ENCODE data around the gene MYO1E.
A peak's percentile ranks its signal among the peaks of the same experiment; 100 is the strongest.
"Not testable (repeated sequence)": the region's sequence is repeated elsewhere in the genome, so short reads cannot be mapped to it uniquely, and the experiment has no call there.

MYO1E gene

DNA sequence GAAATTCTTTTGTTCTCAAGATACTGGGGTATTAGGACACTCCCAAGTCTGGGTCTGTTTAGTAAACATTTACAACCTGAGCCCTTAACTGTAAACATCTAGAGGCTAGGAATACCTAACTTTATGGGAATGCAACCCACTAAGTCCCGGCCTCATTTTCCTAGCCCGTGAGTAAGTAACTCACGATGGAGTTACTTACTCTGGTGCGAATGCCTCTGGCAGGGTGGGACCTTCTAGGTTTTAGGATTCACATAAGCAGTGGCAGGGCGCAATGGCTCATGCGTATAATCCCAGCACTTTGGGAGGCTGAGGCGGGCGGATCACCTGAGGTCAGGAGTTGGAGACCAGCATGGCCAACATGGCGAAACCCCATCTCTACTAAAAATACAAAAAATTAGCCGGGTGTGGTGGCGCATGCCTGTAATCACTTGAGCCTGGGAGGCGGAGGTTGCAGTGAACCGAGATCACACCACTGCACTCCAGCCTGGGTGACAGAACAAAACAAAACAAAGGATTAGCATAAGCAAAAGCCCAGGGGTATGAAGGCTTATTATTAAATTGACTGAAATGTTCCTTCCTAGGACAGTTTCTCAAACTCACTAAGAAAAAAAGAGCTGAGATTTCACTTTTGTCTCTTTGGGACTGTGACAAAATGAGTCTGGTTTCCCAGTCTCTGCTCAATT lies 14.7 kb upstream of the MYO1E start:
- H3K4me3 ChIP-seq (ENCODE audit: low read depth, low read length); H3K27ac ChIP-seq (ENCODE audit: low read depth, low read length); H3K27me3 ChIP-seq (ENCODE audit: control insufficient read depth, insufficient read depth, low read length); H3K9me3 ChIP-seq (ENCODE audit: control insufficient read depth, insufficient read depth, low read depth, low read length); H3K9ac ChIP-seq (ENCODE audit: low read length); H3K4me1 ChIP-seq (ENCODE audit: control insufficient read depth, insufficient read depth, low read length); H3K36me3 ChIP-seq (ENCODE audit: control insufficient read depth, insufficient read depth, low read length): not testable (repeated sequence)

DNA sequence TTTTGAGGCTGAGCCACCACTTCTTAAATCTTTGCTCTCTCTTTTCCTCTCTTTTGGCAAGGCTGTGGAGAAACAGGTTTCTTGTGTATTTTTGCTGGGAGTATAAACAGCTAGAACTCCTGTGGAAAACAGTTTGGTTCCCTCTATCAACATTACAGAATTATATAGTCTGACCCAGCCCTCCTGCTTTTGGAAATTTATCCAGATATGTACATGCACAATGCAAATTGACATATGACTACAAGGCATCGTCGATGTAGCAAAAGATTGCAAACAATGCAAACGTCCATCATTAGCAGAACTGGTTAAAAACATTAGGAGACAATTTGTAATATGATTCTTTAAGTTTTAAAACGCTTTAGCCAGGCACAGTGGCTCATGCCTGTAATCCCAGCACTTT lies 12.5 kb upstream of the MYO1E start:
- no peak overlapping the region for H3K4me3 ChIP-seq (ENCODE audit: low read depth, low read length)
- peaks cover 5% of the 10 kb centered on the region; the same call in 1 of the 2 replicates for H3K36me3 ChIP-seq (ENCODE audit: control insufficient read depth, insufficient read depth, low read length)
- H3K27me3 ChIP-seq (ENCODE audit: control insufficient read depth, insufficient read depth, low read length): no peaks in the 10 kb centered on the region
- H3K4me1 ChIP-seq (ENCODE audit: control insufficient read depth, insufficient read depth, low read length): no peaks in the 10 kb centered on the region
- H3K27ac ChIP-seq (ENCODE audit: low read depth, low read length): no peak overlapping the region
- no peak overlapping the region for H3K9ac ChIP-seq (ENCODE audit: low read length)
- no peaks in the 10 kb centered on the region for H3K9me3 ChIP-seq (ENCODE audit: control insufficient read depth, insufficient read depth, low read depth, low read length)

DNA sequence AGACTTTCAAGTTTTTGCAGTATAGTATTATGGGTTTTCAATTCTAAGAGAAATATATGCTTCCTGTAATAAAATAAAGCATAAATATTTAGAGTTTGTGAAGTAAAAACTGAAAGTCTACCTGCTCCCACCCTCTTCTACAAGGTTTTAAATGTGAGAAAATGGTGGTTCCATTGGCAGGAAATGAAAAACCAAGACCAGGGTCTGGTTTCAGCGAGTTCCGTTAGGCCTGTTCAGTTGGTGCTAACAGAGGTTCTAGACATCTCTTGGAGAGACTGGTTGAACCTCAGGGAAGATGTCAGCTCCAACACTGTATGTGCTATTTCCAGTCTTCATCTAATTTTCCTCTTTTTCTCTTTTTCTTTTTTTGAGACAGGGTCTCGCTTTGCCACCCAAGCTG lies 11.8 kb upstream of the MYO1E start:
- no peaks in the 10 kb centered on the region for H3K4me1 ChIP-seq (ENCODE audit: control insufficient read depth, insufficient read depth, low read length)
- H3K9ac ChIP-seq (ENCODE audit: low read length): no peak overlapping the region
- H3K9me3 ChIP-seq (ENCODE audit: control insufficient read depth, insufficient read depth, low read depth, low read length): no peaks in the 10 kb centered on the region

DNA sequence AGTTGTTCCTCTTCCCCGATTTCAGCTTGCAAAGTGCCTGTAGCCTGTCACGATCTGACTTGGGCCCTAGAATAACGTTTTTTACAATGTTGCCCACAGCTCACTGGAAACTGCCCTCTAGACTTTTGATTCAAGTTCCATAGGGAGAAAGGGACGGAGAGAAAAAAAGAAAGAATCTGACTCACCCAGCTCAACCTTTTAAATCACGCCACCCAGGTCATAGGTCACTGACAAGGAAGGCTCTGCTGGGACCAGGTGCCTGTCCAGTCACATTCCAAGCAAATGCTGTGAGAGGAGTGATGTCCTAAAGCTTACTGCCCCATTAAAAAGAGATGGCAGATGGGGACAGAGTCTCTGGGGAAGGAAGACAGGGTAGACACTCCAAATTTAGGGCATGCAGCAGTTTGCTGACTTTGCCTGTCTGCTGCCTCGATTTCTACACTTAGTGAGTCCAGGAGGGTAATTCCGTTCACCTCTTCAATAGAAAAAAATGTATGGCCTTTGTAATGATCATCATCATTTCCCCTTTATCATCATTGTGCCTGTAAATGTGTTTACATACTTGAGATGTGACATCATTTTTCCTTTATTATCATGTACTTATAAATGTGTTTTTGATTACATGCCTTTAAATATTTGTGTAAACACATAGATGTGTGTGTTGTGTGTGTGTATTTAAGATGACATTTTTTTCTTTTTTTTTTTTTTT lies 8.4 kb upstream of the MYO1E start:
- Histone ChIP-seq H3K9ac (ENCODE audit: low read length) (no peak overlapping the region), H3K27ac (ENCODE audit: low read depth, low read length) (no peak overlapping the region), H3K9me3 (ENCODE audit: control insufficient read depth, insufficient read depth, low read depth, low read length) (no peaks in the 10 kb centered on the region), H3K27me3 (ENCODE audit: control insufficient read depth, insufficient read depth, low read length) (no peaks in the 10 kb centered on the region), H3K4me1 (ENCODE audit: control insufficient read depth, insufficient read depth, low read length) (no peaks in the 10 kb centered on the region), H3K36me3 (ENCODE audit: control insufficient read depth, insufficient read depth, low read length) (peaks cover 5% of the 10 kb centered on the region; the same call in 1 of the 2 replicates), H3K4me3 (ENCODE audit: low read depth, low read length) (no peak overlapping the region)

More for the DNA sequence above, 11.8 kb upstream of the MYO1E start:
- H3K27me3 ChIP-seq (ENCODE audit: control insufficient read depth, insufficient read depth, low read length): no peaks in the 10 kb centered on the region
- H3K36me3 ChIP-seq (ENCODE audit: control insufficient read depth, insufficient read depth, low read length): peaks cover 5% of the 10 kb centered on the region; the same call in 1 of the 2 replicates
- H3K27ac ChIP-seq (ENCODE audit: low read depth, low read length): no peak overlapping the region
- no peak overlapping the region for H3K4me3 ChIP-seq (ENCODE audit: low read depth, low read length)

DNA sequence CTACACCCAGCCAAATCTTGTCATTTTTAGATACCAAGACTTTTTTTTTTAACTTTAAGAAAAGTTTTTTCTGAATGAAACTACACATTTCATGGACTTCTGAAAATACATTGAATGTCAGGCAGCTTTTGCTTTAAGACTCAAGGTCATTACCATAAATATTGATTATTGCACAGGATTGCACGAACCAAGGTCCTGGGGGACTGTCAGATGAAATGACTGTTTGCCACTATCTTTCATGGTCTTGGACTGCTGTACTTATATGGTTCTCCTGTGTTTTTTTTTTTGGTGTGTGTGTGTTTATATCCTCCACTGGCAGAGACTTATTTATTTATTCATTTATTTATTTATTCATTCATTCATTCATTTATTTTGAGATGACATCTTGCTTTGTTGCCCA lies 6.9 kb upstream of the MYO1E start:
- H3K27me3 ChIP-seq (ENCODE audit: control insufficient read depth, insufficient read depth, low read length): no peaks in the 10 kb centered on the region
- H3K9ac ChIP-seq (ENCODE audit: low read length): no peak overlapping the region
- no peak overlapping the region for H3K27ac ChIP-seq (ENCODE audit: low read depth, low read length)
- no peak overlapping the region for H3K4me3 ChIP-seq (ENCODE audit: low read depth, low read length)
- H3K9me3 ChIP-seq (ENCODE audit: control insufficient read depth, insufficient read depth, low read depth, low read length): no peaks in the 10 kb centered on the region
- H3K36me3 ChIP-seq (ENCODE audit: control insufficient read depth, insufficient read depth, low read length): peaks cover 5% of the 10 kb centered on the region; the same call in 1 of the 2 replicates
- H3K4me1 ChIP-seq (ENCODE audit: control insufficient read depth, insufficient read depth, low read length): no peaks in the 10 kb centered on the region

DNA sequence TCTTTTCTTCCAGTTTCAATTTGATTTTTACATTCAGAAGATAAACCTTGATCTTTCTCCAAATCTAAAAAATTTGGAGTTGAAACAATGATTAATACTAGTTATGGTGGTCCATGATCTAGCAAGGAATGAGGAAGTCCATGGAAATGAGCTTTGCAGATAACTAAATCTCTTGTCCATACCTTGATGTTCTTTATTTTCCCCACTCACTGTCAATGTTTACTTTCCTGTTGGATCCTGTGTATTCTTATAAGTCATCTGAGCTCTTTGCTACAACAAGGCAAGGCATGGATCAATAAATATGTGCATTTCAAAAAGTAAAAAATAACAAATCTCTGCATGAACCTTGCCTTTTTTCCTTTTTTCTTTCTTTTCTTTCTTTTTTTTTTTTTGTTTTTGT lies 6.2 kb upstream of the MYO1E start:
- Histone ChIP-seq H3K9me3 (ENCODE audit: control insufficient read depth, insufficient read depth, low read depth, low read length) (no peaks in the 10 kb centered on the region), H3K9ac (ENCODE audit: low read length) (no peak overlapping the region), H3K4me3 (ENCODE audit: low read depth, low read length) (no peak overlapping the region), H3K4me1 (ENCODE audit: control insufficient read depth, insufficient read depth, low read length) (no peaks in the 10 kb centered on the region), H3K27ac (ENCODE audit: low read depth, low read length) (no peak overlapping the region), H3K27me3 (ENCODE audit: control insufficient read depth, insufficient read depth, low read length) (no peaks in the 10 kb centered on the region), H3K36me3 (ENCODE audit: control insufficient read depth, insufficient read depth, low read length) (peaks cover 5% of the 10 kb centered on the region; the same call in 1 of the 2 replicates)

DNA sequence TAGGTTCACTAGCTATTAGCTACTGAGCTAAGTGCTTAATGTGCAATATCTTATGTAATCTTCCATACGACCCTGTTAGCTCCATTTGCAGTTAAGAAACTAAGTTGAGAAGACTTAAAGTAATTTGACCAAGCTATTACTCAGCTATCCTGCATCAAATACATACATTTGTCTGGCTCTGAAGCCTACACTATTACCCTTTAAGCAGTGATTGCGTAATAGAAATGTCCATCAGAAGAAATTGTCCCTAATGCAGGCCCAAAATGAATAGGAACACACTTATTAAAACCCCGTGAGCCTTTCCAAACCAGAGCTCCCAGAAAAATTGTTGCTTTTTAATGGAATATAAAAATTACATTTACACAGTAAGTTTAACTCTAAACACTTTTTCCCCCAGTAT lies 5.3 kb upstream of the MYO1E start:
- Histone ChIP-seq H3K9ac (ENCODE audit: low read length) (no peak overlapping the region), H3K27me3 (ENCODE audit: control insufficient read depth, insufficient read depth, low read length) (no peaks in the 10 kb centered on the region), H3K36me3 (ENCODE audit: control insufficient read depth, insufficient read depth, low read length) (peaks cover 5% of the 10 kb centered on the region; the same call in 1 of the 2 replicates), H3K27ac (ENCODE audit: low read depth, low read length) (no peak overlapping the region), H3K9me3 (ENCODE audit: control insufficient read depth, insufficient read depth, low read depth, low read length) (no peaks in the 10 kb centered on the region), H3K4me3 (ENCODE audit: low read depth, low read length) (no peak overlapping the region), H3K4me1 (ENCODE audit: control insufficient read depth, insufficient read depth, low read length) (no peaks in the 10 kb centered on the region)

DNA sequence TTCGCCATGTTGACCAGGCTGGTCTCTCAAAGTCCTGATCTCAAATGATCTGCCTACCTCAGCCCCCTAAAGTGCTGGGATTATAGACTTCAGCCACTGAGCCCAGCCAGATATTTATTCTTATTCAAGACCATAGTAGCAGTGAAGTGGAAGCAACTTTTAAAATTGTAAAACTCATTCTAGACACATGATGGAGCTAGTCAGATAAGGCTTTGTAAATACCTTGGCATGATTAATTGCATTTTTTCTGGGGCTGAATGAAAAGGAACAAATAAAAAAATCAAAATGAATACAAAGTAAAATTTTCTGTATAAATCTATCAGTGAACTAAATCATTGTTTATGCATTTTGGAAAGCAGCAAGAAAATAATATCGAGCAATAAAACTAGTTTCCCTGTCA lies 4.1 kb upstream of the MYO1E start:
- Histone ChIP-seq H3K9me3 (ENCODE audit: control insufficient read depth, insufficient read depth, low read depth, low read length) (no peaks in the 10 kb centered on the region), H3K4me1 (ENCODE audit: control insufficient read depth, insufficient read depth, low read length) (no peaks in the 10 kb centered on the region), H3K27me3 (ENCODE audit: control insufficient read depth, insufficient read depth, low read length) (no peaks in the 10 kb centered on the region; the same call in 1 of the 2 replicates), H3K9ac (ENCODE audit: low read length) (no peak overlapping the region), H3K36me3 (ENCODE audit: control insufficient read depth, insufficient read depth, low read length) (peaks cover 1% of the 10 kb centered on the region; the same call in 1 of the 2 replicates), H3K27ac (ENCODE audit: low read depth, low read length) (no peak overlapping the region), H3K4me3 (ENCODE audit: low read depth, low read length) (no peak overlapping the region)

DNA sequence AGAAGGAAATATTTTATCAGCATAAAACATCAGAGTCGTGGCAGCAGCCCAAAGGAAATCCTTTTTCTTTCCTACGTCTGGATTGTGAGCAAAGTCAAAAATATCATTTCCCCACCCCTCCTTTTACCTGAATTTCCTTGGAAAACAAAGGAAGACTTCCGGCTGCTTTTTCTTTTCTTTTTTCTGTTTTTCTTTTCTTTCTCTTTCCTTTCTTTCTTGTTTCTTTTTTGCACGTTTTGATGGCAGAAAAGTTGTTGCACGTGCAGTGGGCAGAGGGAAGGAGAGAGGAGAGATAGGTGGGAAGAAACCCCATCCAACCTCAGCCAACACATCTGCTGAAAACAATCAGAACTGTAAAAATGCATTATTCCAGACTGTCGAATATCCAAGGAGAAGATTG lies 544 bp upstream of the MYO1E start:
- Histone ChIP-seq H3K4me1 (ENCODE audit: control insufficient read depth, insufficient read depth, low read length) (peaks cover 14% of the 10 kb centered on the region), H3K36me3 (ENCODE audit: control insufficient read depth, insufficient read depth, low read length) (no peaks in the 10 kb centered on the region), H3K4me3 (ENCODE audit: low read depth, low read length) (peak overlapping the region; percentile 83), H3K27me3 (ENCODE audit: control insufficient read depth, insufficient read depth, low read length) (peaks cover 15% of the 10 kb centered on the region; the same call in 1 of the 2 replicates), H3K9ac (ENCODE audit: low read length) (peak overlapping the region; percentile 93), H3K27ac (ENCODE audit: low read depth, low read length) (peak overlapping the region; percentile 92; the same call in 1 of the 2 replicates), H3K9me3 (ENCODE audit: control insufficient read depth, insufficient read depth, low read depth, low read length) (no peaks in the 10 kb centered on the region)

DNA sequence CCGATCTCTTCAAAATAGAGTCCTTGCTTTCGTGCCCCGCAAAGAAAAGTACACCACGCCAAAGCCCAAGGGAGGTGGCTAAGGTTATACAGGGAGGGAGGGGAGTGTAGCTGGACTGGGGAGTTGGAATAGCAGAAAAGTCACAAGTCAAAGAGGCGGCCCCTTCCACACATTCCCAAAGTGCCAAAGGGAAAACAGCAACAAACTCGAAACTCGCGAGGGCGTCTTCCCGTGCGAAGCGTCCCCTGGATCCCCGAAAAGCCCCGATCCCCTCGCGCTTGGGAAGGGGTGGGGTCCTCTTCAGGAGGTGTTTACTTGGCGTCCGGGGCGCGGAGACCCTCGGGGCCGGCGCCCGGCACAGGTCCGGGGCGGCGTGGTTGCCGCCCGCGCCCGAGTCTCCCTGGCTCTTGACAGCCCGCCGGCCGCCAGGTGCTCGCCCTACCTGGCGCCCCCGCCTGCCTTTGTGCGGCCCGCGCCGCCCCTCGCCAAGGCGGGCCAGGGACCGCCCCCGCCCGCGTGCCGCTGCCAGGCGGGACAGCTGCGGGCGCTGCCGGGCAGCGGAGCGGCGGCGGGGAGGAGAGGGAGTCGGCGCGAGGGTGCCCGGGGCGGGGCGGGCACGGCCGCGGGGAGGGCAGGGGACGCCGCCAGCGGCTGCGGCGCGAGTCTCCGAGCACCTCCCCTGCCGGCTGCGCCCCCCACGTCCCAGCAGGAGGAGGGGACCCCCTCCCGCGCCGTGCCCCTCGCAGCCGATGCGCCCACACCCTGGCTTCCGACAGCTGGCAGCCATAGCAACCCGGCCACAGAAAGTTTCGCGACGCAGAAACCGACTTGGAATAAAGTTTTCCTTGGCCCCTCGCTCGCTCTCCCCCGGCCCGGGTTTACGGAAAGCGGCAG lies 966 bp downstream of the MYO1E start:
- H3K27ac ChIP-seq (ENCODE audit: low read depth, low read length): peak overlapping the region; percentile 92
- peaks cover 21% of the 10 kb centered on the region for H3K4me1 ChIP-seq (ENCODE audit: control insufficient read depth, insufficient read depth, low read length)
- H3K9me3 ChIP-seq (ENCODE audit: control insufficient read depth, insufficient read depth, low read depth, low read length): no peaks in the 10 kb centered on the region
- peaks cover 15% of the 10 kb centered on the region; the same call in 1 of the 2 replicates for H3K27me3 ChIP-seq (ENCODE audit: control insufficient read depth, insufficient read depth, low read length)
- H3K36me3 ChIP-seq (ENCODE audit: control insufficient read depth, insufficient read depth, low read length): no peaks in the 10 kb centered on the region; the same call in 1 of the 2 replicates
- peak overlapping the region; percentile 83 for H3K4me3 ChIP-seq (ENCODE audit: low read depth, low read length)
- H3K9ac ChIP-seq (ENCODE audit: low read length): peak overlapping the region; percentile 93
